ENCODE measurements around the gene SDR9C7. TPM values are rescaled to one million over a fixed set of nuclear protein-coding genes. Genes with fewer than 3 reads are reported as not detected.
"Not testable (repeated sequence)": the region's sequence is repeated elsewhere in the genome, so short reads cannot be mapped to it uniquely, and the experiment has no call there.

The SDR9C7 gene
- total and polyA plus RNA-seq, 2 experiments from 2014 or later: not detected

- no peak for DNase-seq (ENCODE audit: low spot score)
- H3K27ac ChIP-seq: no peak overlapping the region
- no peaks in the 10 kb centered on the region for H3K79me2 ChIP-seq
- no peaks in the 10 kb centered on the region for H3K27me3 ChIP-seq
- no peak for TF ChIP-seq EZH2 (IDR thresholded peaks at IDR 0.05; ENCODE audit: borderline replicate concordance)
- TF ChIP-seq EZH2phosphoT487 (IDR thresholded peaks at IDR 0.05; ENCODE audit: low read depth, severe bottlenecking, unreplicated experiment): no peak
- no peak for TF ChIP-seq CTCF (IDR thresholded peaks at IDR 0.05; ENCODE audit: poor library complexity)
- H4K20me1 ChIP-seq (ENCODE audit: insufficient read depth, poor library complexity, severe bottlenecking): no peaks in the 10 kb centered on the region
- H3K4me2 ChIP-seq: no peak overlapping the region
- H3K36me3 ChIP-seq (replicated peaks; ENCODE audit: insufficient read depth, low read depth): no peaks in the 10 kb centered on the region
- 54% methylated on average over 3 of the region's 3 CpGs for WGBS (ENCODE audit: low lambda C conversion rate, missing lambda C conversion rate)
- no peaks in the 10 kb centered on the region for H3K9me2 ChIP-seq (replicated peaks; ENCODE audit: insufficient read depth)
- no peak overlapping the region for H3K4me3 ChIP-seq
- H3K9me3 ChIP-seq (ENCODE audit: low read depth): no peaks in the 10 kb centered on the region
- H2AFZ ChIP-seq: no peak overlapping the region
- no peaks in the 10 kb centered on the region for H3K4me1 ChIP-seq (ENCODE audit: insufficient read depth)
Observed at GRCh38 chr12:56928262-56928661, 5.9 kb downstream of the SDR9C7 start.

- H3K9me2 ChIP-seq (replicated peaks; ENCODE audit: insufficient read depth): no peaks in the 10 kb centered on the region
- no peak overlapping the region for H2AFZ ChIP-seq
- H3K4me2 ChIP-seq: no peak overlapping the region
- H3K27ac ChIP-seq: no peak overlapping the region
- H3K36me3 ChIP-seq (replicated peaks; ENCODE audit: insufficient read depth, low read depth): no peaks in the 10 kb centered on the region
- H3K27me3 ChIP-seq: no peaks in the 10 kb centered on the region
- H3K9me3 ChIP-seq (ENCODE audit: low read depth): no peaks in the 10 kb centered on the region
- no peaks in the 10 kb centered on the region for H3K79me2 ChIP-seq
- TF ChIP-seq EZH2phosphoT487 (IDR thresholded peaks at IDR 0.05; ENCODE audit: low read depth, severe bottlenecking, unreplicated experiment): no peak
- no peak for TF ChIP-seq EZH2 (IDR thresholded peaks at IDR 0.05; ENCODE audit: borderline replicate concordance)
- TF ChIP-seq CTCF (IDR thresholded peaks at IDR 0.05; ENCODE audit: poor library complexity): no peak
- H4K20me1 ChIP-seq (ENCODE audit: insufficient read depth, poor library complexity, severe bottlenecking): no peaks in the 10 kb centered on the region
- H3K4me1 ChIP-seq (ENCODE audit: insufficient read depth): no peaks in the 10 kb centered on the region
- DNase-seq (ENCODE audit: low spot score): no peak
- 87% methylated on average over 4 of the region's 4 CpGs for WGBS (ENCODE audit: low lambda C conversion rate, missing lambda C conversion rate)
- no peak overlapping the region for H3K4me3 ChIP-seq
Observed at GRCh38 chr12:56927281-56927680, 6.9 kb downstream of the SDR9C7 start.

DNA sequence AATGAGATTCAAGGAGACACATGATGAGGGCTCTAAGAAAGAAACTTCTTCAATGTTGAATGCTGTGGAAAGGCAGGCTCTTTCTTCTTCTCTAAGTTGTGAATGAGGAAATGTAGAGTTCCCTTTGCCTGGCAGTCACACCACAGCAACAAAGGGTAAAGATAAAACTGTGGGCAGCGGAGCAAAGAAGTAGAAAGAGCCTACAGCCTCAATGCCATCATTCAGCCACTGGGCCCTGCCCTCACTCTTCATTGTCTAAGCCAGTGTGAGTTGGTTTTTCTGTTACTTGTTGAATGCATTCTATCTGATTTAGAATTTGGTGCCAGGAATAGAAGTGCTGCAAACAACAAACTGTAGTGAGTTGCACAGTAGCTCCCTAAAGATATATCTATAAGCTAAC, 12.2 kb downstream of the SDR9C7 start:
- Histone ChIP-seq H3K9me2 (replicated peaks; ENCODE audit: insufficient read depth) (no peaks in the 10 kb centered on the region), H3K4me2 (no peak overlapping the region), H3K27ac (no peak overlapping the region), H4K20me1 (ENCODE audit: insufficient read depth, poor library complexity, severe bottlenecking) (no peaks in the 10 kb centered on the region), H3K9me3 (ENCODE audit: low read depth) (no peaks in the 10 kb centered on the region), H3K36me3 (replicated peaks; ENCODE audit: insufficient read depth, low read depth) (no peaks in the 10 kb centered on the region), H3K27me3 (no peaks in the 10 kb centered on the region), H3K79me2 (no peaks in the 10 kb centered on the region), H2AFZ (no peak overlapping the region), H3K4me1 (ENCODE audit: insufficient read depth) (no peaks in the 10 kb centered on the region), H3K4me3 (no peak overlapping the region)
- no peak for DNase-seq (ENCODE audit: low spot score)
- TF ChIP-seq CTCF (IDR thresholded peaks at IDR 0.05; ENCODE audit: poor library complexity) (no peak), EZH2 (IDR thresholded peaks at IDR 0.05; ENCODE audit: borderline replicate concordance) (no peak), EZH2phosphoT487 (IDR thresholded peaks at IDR 0.05; ENCODE audit: low read depth, severe bottlenecking, unreplicated experiment) (no peak)
- WGBS (ENCODE audit: low lambda C conversion rate, missing lambda C conversion rate): 91% methylated on average over 1 of the region's 1 CpG

- no peaks in the 10 kb centered on the region for H3K9me2 ChIP-seq (replicated peaks; ENCODE audit: insufficient read depth)
- no peak overlapping the region for H2AFZ ChIP-seq
- H3K79me2 ChIP-seq: no peaks in the 10 kb centered on the region
- no peak overlapping the region for H3K27ac ChIP-seq
- H3K9me3 ChIP-seq (ENCODE audit: low read depth): no peaks in the 10 kb centered on the region
- no peaks in the 10 kb centered on the region for H3K4me1 ChIP-seq (ENCODE audit: insufficient read depth)
- no peaks in the 10 kb centered on the region for H3K36me3 ChIP-seq (replicated peaks; ENCODE audit: insufficient read depth, low read depth)
- no peaks in the 10 kb centered on the region for H4K20me1 ChIP-seq (ENCODE audit: insufficient read depth, poor library complexity, severe bottlenecking)
- 70% methylated on average over 1 of the region's 1 CpG for WGBS (ENCODE audit: low lambda C conversion rate, missing lambda C conversion rate)
- DNase-seq (ENCODE audit: low spot score): no peak
- H3K4me2 ChIP-seq: no peak overlapping the region
- TF ChIP-seq EZH2phosphoT487 (IDR thresholded peaks at IDR 0.05; ENCODE audit: low read depth, severe bottlenecking, unreplicated experiment): no peak
- no peak for TF ChIP-seq EZH2 (IDR thresholded peaks at IDR 0.05; ENCODE audit: borderline replicate concordance)
- no peak for TF ChIP-seq CTCF (IDR thresholded peaks at IDR 0.05; ENCODE audit: poor library complexity)
- no peak overlapping the region for H3K4me3 ChIP-seq
- no peaks in the 10 kb centered on the region for H3K27me3 ChIP-seq
Observed at GRCh38 chr12:56921346-56921745, 12.9 kb downstream of the SDR9C7 start.

- not testable (repeated sequence) for DNase-seq (ENCODE audit: low spot score); H3K27ac ChIP-seq; H3K4me3 ChIP-seq; H3K9me3 ChIP-seq (ENCODE audit: low read depth); H3K36me3 ChIP-seq (replicated peaks; ENCODE audit: insufficient read depth, low read depth); H3K9me2 ChIP-seq (replicated peaks; ENCODE audit: insufficient read depth); H3K79me2 ChIP-seq; H3K4me2 ChIP-seq; H3K27me3 ChIP-seq; H4K20me1 ChIP-seq (ENCODE audit: insufficient read depth, poor library complexity, severe bottlenecking); H3K4me1 ChIP-seq (ENCODE audit: insufficient read depth); H2AFZ ChIP-seq
- 97% methylated on average over 3 of the region's 3 CpGs for WGBS (ENCODE audit: low lambda C conversion rate, missing lambda C conversion rate)
Observed at GRCh38 chr12:56918139-56918538, 16.1 kb downstream of the SDR9C7 start.

Data from hepatocyte (in vitro differentiated cells).